Activated naive CD4-positive, alpha-beta T cell treated with anti-CD3 and anti-CD28 coated beads, Interleukin-2, amount 50 U/mL, for 72 hours (primary cell): ENCODE data around the gene NRXN3. TPM values are rescaled to one million over a fixed set of nuclear protein-coding genes. Genes with fewer than 3 reads are reported as not detected.

Experiments used
- ATAC-seq, 2 donors: fragments of 150-1000 bp; cut with Tn5 transposase; 2 replicates each; pipeline ENCODE4 v1.10.0; 2021; ENCODE audit warnings: mild to moderate bottlenecking in 2 of 2, moderate library complexity in 2 of 2
- DNase-seq, 2 donors: peaks; one replicate each; pipeline ENCODE4 v3.0.0; 2021 to 2022; ENCODE audit warnings: low spot score in 2 of 2
- H3K27ac Mint-ChIP-seq, 2 donors: one replicate each; pipeline ENCODE4 v1.8.0; 2022; ENCODE audit warnings: mild to moderate bottlenecking in 2 of 2, mixed read lengths in 2 of 2
- H3K36me3 Mint-ChIP-seq, 2 donors: one replicate each; pipeline ENCODE4 v1.8.0; 2022; ENCODE audit warnings: mixed read lengths in 2 of 2
- H3K9me3 Mint-ChIP-seq, 2 donors: one replicate each; pipeline ENCODE4 v1.8.0; 2022; ENCODE audit warnings: mixed read lengths in 2 of 2
- total RNA-seq, 2 donors: library from RNA; stranded (reverse); gene quantifications; one replicate each; pipeline ENCODE4 v1.2.3, GENCODE V29; 2022

NRXN3 gene
- total RNA-seq, 2 donors from 2014 or later, result not detected

DNA sequence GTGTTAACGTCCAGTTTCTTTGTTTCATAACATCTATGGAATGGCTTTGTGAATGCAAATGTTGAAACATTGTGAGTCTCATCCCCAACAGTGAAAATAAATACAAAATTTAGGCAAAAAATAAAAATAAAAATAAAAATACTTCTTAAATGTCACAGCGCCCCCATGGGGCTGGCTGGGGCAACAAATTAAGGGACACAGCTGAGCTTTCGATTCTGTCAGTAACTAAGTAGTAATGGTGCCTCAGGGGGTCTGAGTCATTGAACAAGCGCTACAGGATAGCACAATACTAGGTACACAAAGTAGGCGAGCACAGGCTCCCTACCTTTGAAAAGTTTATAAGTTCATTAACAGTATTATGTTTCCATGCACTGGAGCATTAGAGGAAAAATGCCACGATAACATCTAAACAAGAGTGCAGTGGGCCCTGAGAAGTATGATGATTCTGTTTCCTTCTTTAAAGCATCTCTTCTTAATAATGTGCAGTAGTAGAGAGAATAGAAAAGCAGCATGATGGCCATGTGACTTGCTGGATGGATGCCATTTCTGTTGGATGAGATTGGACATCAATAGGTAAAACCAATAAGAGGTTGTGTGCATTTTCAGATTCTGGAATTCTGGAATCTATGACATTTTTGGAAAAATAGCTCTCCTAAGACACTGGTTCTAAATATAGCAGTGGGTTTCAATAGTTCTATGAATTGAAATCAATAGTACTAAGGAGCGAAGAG lies 1374.0 kb downstream of the NRXN3 start:
- Mint-ChIP-seq H3K36me3 (no peaks in the 10 kb centered on the region), H3K27ac (no peak overlapping the region), H3K9me3 (peaks cover 16 to 26% of the 10 kb centered on the region in 2 donors)
- no peak for ATAC-seq
- DNase-seq, result no peak

DNA sequence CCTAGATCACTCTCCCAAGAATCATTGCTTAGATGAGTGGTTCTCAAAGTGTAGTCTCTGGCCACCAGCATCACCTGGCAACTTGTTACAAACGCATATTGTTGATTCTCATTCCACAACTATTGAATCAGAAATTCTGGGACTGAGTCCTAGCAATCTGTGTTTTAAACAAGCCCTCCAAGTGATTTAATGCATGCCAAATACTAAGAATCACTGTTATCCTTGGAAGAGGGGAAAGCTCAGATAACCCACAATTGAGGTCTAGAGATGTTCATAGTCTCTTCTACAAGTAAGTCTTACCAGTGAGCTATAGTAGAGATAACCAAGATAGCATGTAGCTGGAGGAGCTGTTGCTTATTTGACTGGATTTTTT lies 1374.5 kb downstream of the NRXN3 start:
- ATAC-seq (no peak), DNase-seq (no peak)
- no peak overlapping the region for H3K27ac Mint-ChIP-seq
- no peaks in the 10 kb centered on the region for H3K36me3 Mint-ChIP-seq
- H3K9me3 Mint-ChIP-seq, result peaks cover 10 to 24% of the 10 kb centered on the region in 2 donors

DNA sequence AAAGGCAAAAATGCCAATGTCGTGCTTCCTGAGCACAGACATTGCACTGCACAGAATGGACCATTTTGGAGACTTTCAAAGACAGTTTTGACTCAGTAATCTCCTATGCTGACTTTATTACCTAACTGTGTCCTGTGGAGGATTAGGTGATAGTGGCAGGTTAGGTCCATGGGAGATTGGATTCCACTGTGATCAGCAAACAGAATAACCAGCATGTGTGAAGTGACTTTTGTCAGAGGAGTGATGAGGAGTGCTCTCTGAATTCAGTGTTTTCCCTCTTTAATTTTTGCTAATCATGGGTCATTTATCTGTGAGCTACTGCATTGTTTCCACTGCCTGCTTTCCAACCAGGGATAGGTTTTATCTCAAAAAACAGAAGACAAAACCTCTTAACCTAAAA lies 1378.7 kb downstream of the NRXN3 start:
- H3K9me3 Mint-ChIP-seq, result peaks cover 11 to 16% of the 10 kb centered on the region in 2 donors
- DNase-seq (no peak), ATAC-seq (no peak)
- H3K36me3 Mint-ChIP-seq, result no peaks in the 10 kb centered on the region
- no peak overlapping the region for H3K27ac Mint-ChIP-seq

DNA sequence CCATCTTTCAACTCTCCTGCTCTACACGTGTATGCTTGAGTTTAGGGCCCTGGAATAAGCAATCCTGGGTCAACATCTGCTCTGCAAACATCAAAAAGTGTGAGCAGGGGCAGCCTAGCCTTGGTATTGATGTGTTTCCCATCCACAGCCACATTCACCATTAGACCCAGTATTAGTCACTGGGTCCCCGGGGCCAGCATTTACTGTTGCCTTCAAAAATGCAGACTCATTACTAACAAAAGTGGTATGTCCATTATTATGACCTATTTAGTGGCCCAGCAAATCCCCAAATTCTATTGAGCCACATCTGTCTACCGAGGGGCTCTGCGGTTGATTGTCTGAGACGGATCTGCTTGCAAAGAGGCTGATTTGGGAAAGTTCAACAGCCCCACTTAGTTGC lies 1379.3 kb downstream of the NRXN3 start:
- Mint-ChIP-seq H3K27ac (no peak overlapping the region), H3K36me3 (no peaks in the 10 kb centered on the region), H3K9me3 (peaks cover 11 to 12% of the 10 kb centered on the region in 2 donors)
- DNase-seq (no peak), ATAC-seq (no peak)

DNA sequence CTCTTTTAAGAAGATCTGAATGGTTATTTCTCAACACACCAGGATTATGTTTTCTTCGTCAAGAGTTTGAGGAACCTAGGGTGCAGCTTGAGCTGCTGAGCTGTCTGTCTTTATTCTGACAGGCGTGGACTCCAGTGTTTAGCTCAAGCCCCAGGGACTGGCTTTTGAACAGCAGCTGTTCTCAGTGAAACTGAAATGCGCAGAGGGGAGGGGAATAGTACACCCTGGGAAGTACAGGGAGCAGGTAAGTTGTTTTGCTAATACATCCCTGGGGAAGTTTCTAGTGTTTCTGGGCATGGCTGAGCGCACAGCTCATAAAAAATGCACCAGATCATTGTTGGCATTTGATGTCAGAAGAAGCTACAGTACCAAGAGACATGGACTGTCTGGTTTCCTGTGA lies 1381.3 kb downstream of the NRXN3 start:
- no peak for DNase-seq
- ATAC-seq, result no peak
- Mint-ChIP-seq H3K27ac (no peak overlapping the region), H3K9me3 (peaks cover 14% of the 10 kb centered on the region in 2 donors), H3K36me3 (no peaks in the 10 kb centered on the region)

DNA sequence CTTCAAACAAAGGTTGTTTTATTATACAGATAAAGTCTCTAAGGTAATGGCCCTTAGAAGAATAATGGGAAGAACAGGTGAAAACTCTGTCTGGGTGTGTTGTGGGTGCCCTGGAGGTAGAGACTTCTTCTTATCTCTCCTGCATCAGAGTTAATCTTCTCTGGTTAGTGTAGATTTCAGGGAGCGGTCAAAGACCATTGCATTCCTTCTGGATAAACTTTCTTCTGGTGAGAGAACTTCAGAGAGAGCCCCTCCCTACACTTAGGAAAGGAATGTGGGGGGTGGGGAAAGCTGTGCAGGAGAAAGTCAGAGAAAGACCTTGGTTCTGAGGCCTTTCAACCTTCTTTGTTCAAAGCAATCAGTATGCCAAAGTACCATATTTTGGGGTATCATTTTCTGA lies 1382.6 kb downstream of the NRXN3 start:
- ATAC-seq, result no peak
- H3K27ac Mint-ChIP-seq, result no peak overlapping the region
- DNase-seq, result no peak

DNA sequence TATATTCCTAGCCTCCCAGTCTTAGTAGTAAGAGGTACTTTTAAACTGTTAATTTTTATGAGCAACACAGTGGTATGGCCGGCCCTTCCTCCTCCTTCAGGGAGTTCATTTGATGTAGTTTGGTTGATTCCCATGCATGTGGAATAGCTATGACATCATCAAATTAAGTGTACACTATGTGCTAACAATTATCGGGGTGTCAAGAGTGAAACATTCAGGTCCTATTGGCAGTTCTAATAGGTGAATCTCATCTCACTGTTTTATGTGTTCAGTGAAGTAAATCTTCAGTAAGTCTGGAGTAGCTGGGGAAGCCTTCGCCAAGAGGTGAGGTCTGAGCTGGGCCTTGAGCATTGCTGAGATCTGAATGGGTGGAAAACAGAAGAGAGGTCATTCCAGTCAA lies 1384.6 kb downstream of the NRXN3 start:
- H3K36me3 Mint-ChIP-seq, result no peaks in the 10 kb centered on the region
- ATAC-seq, result no peak

More for the DNA sequence above, 1382.6 kb downstream of the NRXN3 start:
- H3K9me3 Mint-ChIP-seq, result peaks cover 13 to 15% of the 10 kb centered on the region in 2 donors
- no peaks in the 10 kb centered on the region for H3K36me3 Mint-ChIP-seq

DNA sequence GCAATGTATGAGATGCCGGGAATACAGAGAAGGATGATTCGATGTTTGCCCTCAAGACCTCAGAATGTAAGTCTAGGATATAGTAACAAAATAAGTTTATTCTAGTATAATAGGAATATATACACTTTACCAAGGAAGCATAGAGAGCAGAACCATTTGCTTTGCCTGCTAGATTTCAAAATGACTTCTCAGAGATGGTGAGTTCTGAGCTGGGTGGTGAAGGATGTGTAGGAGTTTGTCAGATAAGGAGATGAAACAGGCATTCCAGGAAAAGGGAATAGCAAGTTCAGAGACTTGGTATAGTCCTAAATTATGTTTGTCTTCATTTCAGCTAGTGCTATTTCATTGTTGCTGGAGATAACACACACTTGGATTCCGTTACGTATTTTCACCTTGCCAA lies 1385.3 kb downstream of the NRXN3 start:
- DNase-seq, result no peak
- no peak for ATAC-seq
- Mint-ChIP-seq H3K36me3 (no peaks in the 10 kb centered on the region), H3K27ac (no peak overlapping the region), H3K9me3 (peaks cover 11 to 19% of the 10 kb centered on the region in 2 donors)

More for the DNA sequence above, 1384.6 kb downstream of the NRXN3 start:
- H3K9me3 Mint-ChIP-seq, result peaks cover 11 to 19% of the 10 kb centered on the region in 2 donors
- H3K27ac Mint-ChIP-seq, result no peak overlapping the region
- DNase-seq, result no peak

DNA sequence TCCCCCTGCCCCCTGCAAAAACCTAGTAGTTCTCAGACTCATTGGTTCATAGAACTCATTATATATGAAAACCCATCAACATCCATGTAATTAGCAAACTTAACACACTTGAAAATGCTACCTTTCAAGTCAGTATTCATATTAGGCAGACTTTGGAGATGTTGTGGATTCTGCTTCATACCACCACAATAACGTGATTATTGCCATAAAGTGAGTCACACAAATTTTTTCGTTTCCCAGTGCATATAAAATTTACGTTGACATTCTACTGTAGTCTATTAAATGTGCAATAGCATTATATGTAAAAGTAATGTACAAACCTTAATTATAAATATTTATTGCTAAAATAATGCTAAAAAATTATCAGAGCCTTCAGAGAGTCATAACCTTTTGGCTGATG lies 1387.1 kb downstream of the NRXN3 start:
- no peak overlapping the region for H3K27ac Mint-ChIP-seq
- H3K9me3 Mint-ChIP-seq, result peaks cover 16 to 23% of the 10 kb centered on the region in 2 donors
- no peak for DNase-seq
- peaks cover 0 to 5% of the 10 kb centered on the region in 2 donors for H3K36me3 Mint-ChIP-seq
- ATAC-seq, result no peak

DNA sequence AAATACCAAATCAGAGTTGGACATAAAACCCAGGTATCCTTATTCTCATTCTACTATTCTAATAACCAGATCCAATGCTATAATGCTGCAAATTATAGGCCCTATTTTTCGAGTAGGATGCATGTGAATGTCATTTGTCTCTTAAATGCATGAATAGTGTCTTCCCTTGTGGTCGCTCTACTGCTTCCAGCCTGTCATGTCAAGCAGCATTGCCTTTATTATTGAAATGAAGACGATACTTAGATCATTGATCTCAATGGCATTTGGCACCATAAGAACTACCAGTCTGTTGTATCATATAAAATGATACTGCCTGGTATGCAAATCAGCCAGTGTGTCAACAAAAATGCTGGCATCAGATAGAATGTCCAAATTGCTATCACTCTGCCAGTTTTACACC lies 1392.0 kb downstream of the NRXN3 start:
- ATAC-seq, result no peak
- Mint-ChIP-seq H3K36me3 (peaks cover 0 to 5% of the 10 kb centered on the region in 2 donors), H3K9me3 (peaks cover 6 to 10% of the 10 kb centered on the region in 2 donors), H3K27ac (no peak overlapping the region)
- DNase-seq, result no peak

DNA sequence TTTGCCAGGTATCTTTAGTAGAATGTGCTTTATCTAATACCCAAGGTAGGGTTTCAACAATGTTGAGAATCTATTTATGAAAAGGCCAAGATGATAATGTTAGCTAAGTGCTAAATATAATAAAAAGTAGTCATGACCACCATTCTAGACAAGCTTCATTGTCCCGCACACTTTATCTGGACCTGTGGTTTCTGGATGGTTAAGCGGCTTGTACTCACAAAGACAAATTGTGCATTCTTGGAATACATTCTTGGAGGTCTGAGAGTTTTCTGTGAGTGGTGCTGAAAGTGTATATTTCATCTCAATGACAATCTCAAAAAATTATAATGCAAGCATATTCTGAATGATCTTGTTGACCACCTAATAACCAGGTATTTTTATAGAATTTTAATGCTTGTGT lies 1394.2 kb downstream of the NRXN3 start:
- DNase-seq (no peak), ATAC-seq (no peak)
- peaks cover 5 to 7% of the 10 kb centered on the region in 2 donors for H3K9me3 Mint-ChIP-seq
- no peak overlapping the region for H3K27ac Mint-ChIP-seq
- peaks cover 0 to 5% of the 10 kb centered on the region in 2 donors for H3K36me3 Mint-ChIP-seq

DNA sequence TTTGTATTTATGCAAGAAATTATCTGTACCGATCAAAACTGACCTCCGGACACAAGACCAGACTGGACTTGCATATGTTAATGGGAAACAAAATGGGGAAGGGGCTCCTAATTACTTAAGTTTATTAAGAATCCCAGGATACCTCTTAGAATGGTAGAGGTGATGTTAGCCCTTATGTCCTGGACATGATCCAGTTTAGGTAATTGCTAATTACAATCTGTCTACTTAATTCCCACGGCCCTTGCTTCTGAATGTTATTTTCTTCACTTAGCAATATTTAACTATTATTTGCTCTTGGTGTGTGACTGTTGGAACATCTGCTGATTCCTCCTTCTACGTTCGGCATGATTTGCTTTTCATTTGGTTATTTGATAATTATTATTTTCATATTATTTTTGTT lies 1397.1 kb downstream of the NRXN3 start:
- H3K36me3 Mint-ChIP-seq, result no peaks in the 10 kb centered on the region
- DNase-seq (no peak), ATAC-seq (no peak)
- peaks cover 4 to 5% of the 10 kb centered on the region in 2 donors for H3K9me3 Mint-ChIP-seq
- no peak overlapping the region for H3K27ac Mint-ChIP-seq

DNA sequence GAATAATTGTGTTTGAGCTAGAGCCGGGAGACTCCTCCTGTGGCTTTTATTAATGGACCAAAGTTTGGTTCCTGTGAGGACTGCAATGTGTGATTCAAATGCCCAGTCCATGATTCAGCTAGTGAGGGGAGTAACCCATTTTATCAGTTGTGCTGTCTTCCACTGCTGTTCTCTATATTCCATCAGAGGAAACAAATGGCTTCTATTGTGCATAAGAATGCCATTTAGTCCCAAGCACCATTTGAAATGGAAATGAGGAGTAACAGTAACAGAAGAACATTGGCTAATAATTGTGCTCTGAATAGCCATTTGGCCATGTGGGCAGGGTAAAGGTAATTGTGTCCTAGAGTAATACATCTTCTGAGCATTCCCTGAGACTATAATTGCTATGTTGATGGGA lies 1398.4 kb downstream of the NRXN3 start:
- Mint-ChIP-seq H3K36me3 (no peaks in the 10 kb centered on the region), H3K27ac (no peak overlapping the region), H3K9me3 (peaks cover 4 to 5% of the 10 kb centered on the region in 2 donors)
- DNase-seq, result no peak
- ATAC-seq, result no peak

DNA sequence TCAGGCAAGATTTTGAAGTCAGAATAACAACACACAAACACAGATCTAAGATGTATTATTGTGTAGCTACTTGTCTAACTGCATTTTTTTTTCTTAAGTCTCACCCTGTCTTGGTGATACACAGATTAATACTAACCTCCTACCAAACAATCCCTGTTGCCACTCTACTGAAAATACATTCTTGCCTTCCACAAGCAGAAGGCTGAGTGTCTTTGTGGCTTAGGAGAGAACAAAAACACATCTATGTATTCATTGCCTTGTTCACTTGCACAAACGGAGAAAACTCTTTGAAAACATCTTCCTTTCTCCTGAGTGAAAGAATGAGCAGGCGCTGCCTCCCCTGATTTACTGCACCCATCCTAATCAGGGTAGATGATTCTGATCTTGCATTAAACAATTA lies 1398.9 kb downstream of the NRXN3 start:
- Mint-ChIP-seq H3K36me3 (no peaks in the 10 kb centered on the region), H3K27ac (no peak overlapping the region), H3K9me3 (peaks cover 4 to 5% of the 10 kb centered on the region in 2 donors)
- DNase-seq (no peak), ATAC-seq (no peak)

DNA sequence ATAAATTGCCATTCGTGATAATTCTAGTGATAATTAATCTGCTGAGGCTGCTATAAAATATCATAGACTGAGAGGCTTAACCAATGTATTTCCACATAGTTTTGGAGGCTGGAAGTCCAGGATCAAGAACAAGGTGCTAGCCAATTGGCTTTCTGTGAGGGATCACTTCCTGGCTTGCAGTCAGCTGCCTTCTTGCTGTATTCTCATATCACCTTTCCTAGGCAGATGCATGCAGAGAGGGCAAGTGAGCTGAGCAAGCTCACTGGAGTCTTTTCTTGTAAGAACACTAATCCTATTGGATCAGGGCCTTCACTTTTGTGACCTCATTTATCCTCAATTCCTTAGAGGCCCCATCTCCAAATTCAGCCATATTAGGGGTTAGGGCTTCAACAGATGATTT lies 1400.5 kb downstream of the NRXN3 start:
- Mint-ChIP-seq H3K36me3 (no peaks in the 10 kb centered on the region), H3K9me3 (peaks cover 4 to 5% of the 10 kb centered on the region in 2 donors), H3K27ac (no peak overlapping the region)
- DNase-seq, result no peak
- ATAC-seq, result no peak

DNA sequence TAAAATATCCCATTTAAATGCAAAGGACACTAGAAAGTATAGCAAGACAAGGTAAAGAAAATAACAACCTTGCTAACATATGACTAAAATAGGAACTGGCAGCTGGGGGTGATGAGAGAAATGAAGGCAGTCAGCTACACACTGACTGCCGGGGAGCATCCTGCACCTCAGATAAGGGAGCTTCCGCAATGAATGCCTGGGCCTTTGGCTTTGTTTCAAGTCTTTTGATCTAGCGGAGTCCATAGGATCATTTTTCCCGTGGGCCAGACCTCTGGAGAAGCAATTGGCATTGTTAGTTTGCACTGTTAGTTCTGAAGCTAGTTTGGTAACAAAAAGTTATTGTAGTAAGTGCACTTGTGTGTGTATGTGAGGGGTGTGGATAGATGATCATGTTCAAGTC lies 1401.2 kb downstream of the NRXN3 start:
- ATAC-seq (no peak), DNase-seq (no peak)
- no peaks in the 10 kb centered on the region for H3K36me3 Mint-ChIP-seq
- no peak overlapping the region for H3K27ac Mint-ChIP-seq
- H3K9me3 Mint-ChIP-seq, result peaks cover 4 to 5% of the 10 kb centered on the region in 2 donors

DNA sequence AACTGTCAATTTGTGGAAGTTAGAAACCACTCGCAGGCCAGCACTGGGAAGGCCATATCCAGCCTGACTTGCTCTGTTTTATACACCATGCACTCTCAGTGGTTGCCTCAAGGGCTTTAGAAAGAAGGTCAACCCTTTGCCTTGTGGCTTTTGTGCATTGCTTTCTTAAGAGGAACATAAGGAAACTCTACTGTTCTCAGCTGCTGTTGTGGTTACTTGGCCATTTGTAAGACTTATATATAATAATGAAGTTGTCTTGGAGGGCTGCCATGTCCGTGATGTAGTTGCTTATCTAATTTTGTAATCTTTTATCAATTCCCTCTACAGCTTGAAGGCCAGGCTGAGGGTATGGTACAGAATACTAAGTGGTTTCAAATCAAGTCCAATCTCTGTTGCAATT lies 1403.3 kb downstream of the NRXN3 start:
- Mint-ChIP-seq H3K9me3 (peaks cover 7 to 8% of the 10 kb centered on the region in 2 donors), H3K27ac (no peak overlapping the region), H3K36me3 (no peaks in the 10 kb centered on the region)
- ATAC-seq, result no peak
- DNase-seq, result no peak

DNA sequence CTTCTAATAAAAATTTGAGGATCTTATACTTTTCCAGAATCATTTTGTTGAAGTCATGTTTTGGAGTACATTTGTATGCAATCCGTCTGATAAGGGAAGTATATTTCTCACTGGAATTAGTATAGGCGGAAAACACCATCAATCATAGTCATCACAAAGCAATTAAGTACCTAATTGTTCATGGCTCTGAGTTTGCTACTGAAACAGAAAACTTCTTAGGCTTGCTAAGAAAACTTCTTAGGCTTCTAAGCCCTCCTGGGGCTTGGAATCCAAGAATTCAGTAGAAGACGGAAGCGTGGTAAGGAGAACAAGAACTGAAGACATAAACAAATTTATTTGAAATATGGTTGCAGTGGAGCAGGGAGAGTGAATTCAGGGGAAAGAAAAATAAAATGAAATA lies 1404.9 kb downstream of the NRXN3 start:
- ATAC-seq (no peak), DNase-seq (no peak)
- no peaks in the 10 kb centered on the region for H3K36me3 Mint-ChIP-seq
- H3K27ac Mint-ChIP-seq, result no peak overlapping the region
- H3K9me3 Mint-ChIP-seq, result peaks cover 6% of the 10 kb centered on the region in 2 donors
